Fibroblast of lung (primary cell): ENCODE data around the gene EIF3K. TPM values are rescaled to one million over a fixed set of nuclear protein-coding genes. Genes with fewer than 3 reads are reported as not detected.

Experiments used
- DNase-seq, 2 donors: peaks; one replicate each; pipeline versions ENCODE4 v3.0.0 to v3.0.0-alpha.2; 2010; ENCODE audit warnings: low read depth in 2 of 2
- H2AFZ ChIP-seq: 2 replicates; pipeline ENCODE4 v1.5.1; 2012; ENCODE audit warnings: low read length, control low read depth, inconsistent platforms
- H3K27ac ChIP-seq: 2 replicates; pipeline ENCODE4 v1.5.1; 2011; ENCODE audit warnings: low read length, control low read depth; ENCODE audit not compliant: insufficient read depth
- H3K27me3 ChIP-seq: 2 replicates; pipeline ENCODE4 v1.5.1; 2011; ENCODE audit warnings: mild to moderate bottlenecking, low read length; ENCODE audit not compliant: control insufficient read depth, insufficient read depth
- H3K36me3 ChIP-seq: 2 replicates; pipeline ENCODE4 v1.5.1; 2011; ENCODE audit warnings: low read length; ENCODE audit not compliant: control insufficient read depth, insufficient read depth
- H3K4me1 ChIP-seq: 2 replicates; pipeline ENCODE4 v1.5.1; 2011; ENCODE audit warnings: low read length; ENCODE audit not compliant: control insufficient read depth, insufficient read depth; ENCODE audit errors: extremely low read depth
- H3K4me2 ChIP-seq: 2 replicates; pipeline ENCODE4 v1.5.1; 2011; ENCODE audit warnings: low read length, control low read depth; ENCODE audit not compliant: insufficient read depth; ENCODE audit errors: extremely low read depth
- H3K4me3 ChIP-seq, 4 experiments: fragments of 200-600 bp in 1 of 4; sonication (generic) in 1 of 4; replicated peaks in 1 of 4; 2 replicates each; pipeline ENCODE4 v1.5.1; 2011 to 2016; ENCODE audit warnings: low read length in 4 of 4, low read depth in 3 of 4, mild to moderate bottlenecking in 3 of 4, control low read depth in 2 of 4, inconsistent platforms in 1 of 4, mixed read lengths in 1 of 4; ENCODE audit not compliant: insufficient read depth in 1 of 4; ENCODE audit errors: control extremely low read depth in 1 of 4
- H3K79me2 ChIP-seq: 2 replicates; pipeline ENCODE4 v1.5.1; 2012; ENCODE audit warnings: mild to moderate bottlenecking, low read length, inconsistent platforms; ENCODE audit not compliant: control insufficient read depth, insufficient read depth
- H3K9ac ChIP-seq: 2 replicates; pipeline ENCODE4 v1.5.1; 2011; ENCODE audit warnings: mild to moderate bottlenecking, low read length, control low read depth; ENCODE audit not compliant: insufficient read depth
- H3K9me3 ChIP-seq: 2 replicates; pipeline ENCODE4 v1.5.1; 2012; ENCODE audit warnings: low read depth, low read length; ENCODE audit not compliant: control insufficient read depth, insufficient read depth
- H4K20me1 ChIP-seq: 2 replicates; pipeline ENCODE4 v1.5.1; 2011; ENCODE audit warnings: low read length; ENCODE audit not compliant: control insufficient read depth, insufficient read depth; ENCODE audit errors: extremely low read depth
- CTCF ChIP-seq, 2 donors: IDR thresholded peaks in 1 of 2; conservative IDR thresholded peaks in 1 of 2; 1 replicate in 1 of 2; 2 replicates in 1 of 2; pipeline ENCODE4 v1.5.1; 2011 to 2012; ENCODE audit warnings: low read length in 2 of 2, control low read depth in 1 of 2, inconsistent platforms in 1 of 2, low read depth in 1 of 2, mild to moderate bottlenecking in 1 of 2
- EZH2 ChIP-seq: IDR thresholded peaks from 2 replicates; pipeline ENCODE4 v1.5.1; 2012; ENCODE audit warnings: low read length, control low read depth, mild to moderate bottlenecking; ENCODE audit errors: missing control alignments
- polyA plus RNA-seq, 2 donors: library from polyadenylated mRNA; depleted of rRNA in 1 of 2; stranded (reverse) in 1 of 2; unstranded in 1 of 2; fragments of >200 nt; gene quantifications; 2 replicates each; pipeline ENCODE4 v1.2.1, GENCODE V29; 2011 to 2012; ENCODE audit warnings: missing spikeins in 1 of 2
- total RNA-seq: library from RNA; depleted of rRNA; stranded (reverse); fragments of >200 nt; gene quantifications from 2 replicates; pipeline ENCODE4 v1.2.1, GENCODE V29; 2014

Gene EIF3K
- total and polyA plus RNA-seq, 2 donors (not counting 1 experiment from before 2014, with no cell fraction given), result 171 to 198 TPM

- peaks cover 55% of the 10 kb centered on the region for H3K4me1 ChIP-seq
- no peaks in the 10 kb centered on the region for H3K27me3 ChIP-seq
- no peak overlapping the region for H3K9ac ChIP-seq
- H3K9me3 ChIP-seq, result no peaks in the 10 kb centered on the region
- H3K79me2 ChIP-seq, result peaks cover 92% of the 10 kb centered on the region
- peaks cover 5% of the 10 kb centered on the region for H3K36me3 ChIP-seq
- H2AFZ ChIP-seq, result no peak overlapping the region
- H3K4me2 ChIP-seq, result peak overlapping the region; percentile 51
- H3K27ac ChIP-seq, result peak overlapping the region; percentile 83
- H4K20me1 ChIP-seq, result no peaks in the 10 kb centered on the region
- TF ChIP-seq EZH2, result no peak
- TF ChIP-seq CTCF (conservative IDR thresholded peaks at IDR 0.05 in 1 of 2, IDR thresholded peaks at IDR 0.05 in 1 of 2; ENCODE audit: low read depth in 1 of 2, low read length in 2 of 2), result no peak
- H3K4me3 ChIP-seq, result no peak overlapping the region
- DNase-seq, result no peak
Measured at GRCh38 chr19:38663957-38664502, 45.0 kb downstream of the EIF3K start.

GRCh38 chr19:38664503-38665211 is 45.7 kb downstream of the EIF3K start:
- Histone ChIP-seq H3K4me2 (peak overlapping the region; percentile 51), H3K27me3 (no peaks in the 10 kb centered on the region), H3K4me3 (no peak overlapping the region), H2AFZ (no peak overlapping the region), H3K9me3 (no peaks in the 10 kb centered on the region), H3K27ac (peak overlapping the region; percentile 83), H4K20me1 (no peaks in the 10 kb centered on the region), H3K9ac (no peak overlapping the region), H3K4me1 (peaks cover 54% of the 10 kb centered on the region), H3K79me2 (peaks cover 93% of the 10 kb centered on the region), H3K36me3 (peaks cover 5% of the 10 kb centered on the region)
- no peak for DNase-seq
- TF ChIP-seq EZH2 (no peak), CTCF (conservative IDR thresholded peaks at IDR 0.05 in 1 of 2, IDR thresholded peaks at IDR 0.05 in 1 of 2; ENCODE audit: low read depth in 1 of 2, low read length in 2 of 2) (no peak)

- Histone ChIP-seq H3K27ac (peak overlapping the region; percentile 83), H3K9me3 (no peaks in the 10 kb centered on the region), H2AFZ (no peak overlapping the region), H3K27me3 (no peaks in the 10 kb centered on the region), H4K20me1 (no peaks in the 10 kb centered on the region), H3K36me3 (peaks cover 5% of the 10 kb centered on the region), H3K79me2 (peaks cover 95% of the 10 kb centered on the region), H3K4me1 (peaks cover 56% of the 10 kb centered on the region), H3K4me2 (peak overlapping the region; percentile 46), H3K9ac (no peak overlapping the region), H3K4me3 (no peak overlapping the region)
- TF ChIP-seq EZH2, result no peak
- TF ChIP-seq CTCF (conservative IDR thresholded peaks at IDR 0.05 in 1 of 2, IDR thresholded peaks at IDR 0.05 in 1 of 2; ENCODE audit: low read depth in 1 of 2, low read length in 2 of 2), result no peak
- DNase-seq, result no peak
Measured at GRCh38 chr19:38665219-38665931, 46.4 kb downstream of the EIF3K start.
